Heart left ventricle (tissue), 13 donors: Measurements from ENCODE around the gene TRIM51.

Source experiments
- POLR2A ChIP-seq, 2 donors: fragments of 450-650 bp; IDR thresholded peaks; one replicate each; pipeline ENCODE4 v1.6.1; 2017; ENCODE audit warnings: antibody characterized with exemption in 2 of 2, mild to moderate bottlenecking in 2 of 2, moderate library complexity in 2 of 2
- TF ChIP-seq, protein P1 (sequence below), 12 donors: fragments of 200-600 bp; sonication (generic) in 4 of 12; IDR thresholded peaks; one replicate each; pipeline versions ENCODE4 v1.5.0 to v1.8.0; 2018 to 2022; ENCODE audit warnings: antibody characterized with exemption in 12 of 12, mild to moderate bottlenecking in 5 of 12
- donor health status: ischemic (EF 13 %, LVEDD 7.1; RV severe dilation, severe dysfunction).
- donor health status: DM: no; HTN: yes; CAD: no.
- donor health status: DM: no; HTN: no; CAD: no.
- donor health status: ischemic (EF 25% LVEDD 6.9; RV normal size, moderate dysfunction).
- donor health status: ischemic (EF 25% LVEDD 5.7; RV mildly dilated, moderate dysfunction).
- donor health status: ischemic (EF 35%, LVEDD 5.7; RV mildly dilated, moderate dysfunction).
- donor health status: nonischemic (EF 11% LVEDD 7.7; RV severe dilation, severe dysfunction).
- donor health status: DM: yes; HTN: yes; CAD: no.
- donor health status: PGD.
- donor health status: ischemic (EF 29% LVEDD 5.4; RV normal size, mild dysfunction).
- donor health status: nonischemic (EF 23%, LVEDD 6.1; RV moderate dilation, normal function).

DNA sequence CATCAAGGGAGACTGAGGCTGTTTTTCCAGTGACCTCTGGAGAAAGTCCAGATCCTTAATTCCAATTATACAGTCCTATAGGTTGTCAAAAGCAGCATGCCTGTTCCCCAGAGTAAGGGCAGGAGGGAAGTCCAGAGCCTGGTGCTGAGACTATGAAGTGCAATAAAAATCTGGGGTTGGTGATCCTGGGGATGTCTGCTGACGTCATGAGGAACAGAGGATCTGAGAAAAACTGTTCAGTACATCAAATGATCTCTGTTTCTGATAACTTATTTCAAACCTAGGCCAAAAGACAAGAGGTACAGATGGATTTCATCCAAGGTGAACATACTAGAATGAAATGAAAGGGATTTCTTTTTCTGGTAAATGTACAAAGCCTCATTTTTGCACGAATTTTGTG is 19.2 kb downstream of the TRIM51 start:
- TF ChIP-seq, protein P1, sequence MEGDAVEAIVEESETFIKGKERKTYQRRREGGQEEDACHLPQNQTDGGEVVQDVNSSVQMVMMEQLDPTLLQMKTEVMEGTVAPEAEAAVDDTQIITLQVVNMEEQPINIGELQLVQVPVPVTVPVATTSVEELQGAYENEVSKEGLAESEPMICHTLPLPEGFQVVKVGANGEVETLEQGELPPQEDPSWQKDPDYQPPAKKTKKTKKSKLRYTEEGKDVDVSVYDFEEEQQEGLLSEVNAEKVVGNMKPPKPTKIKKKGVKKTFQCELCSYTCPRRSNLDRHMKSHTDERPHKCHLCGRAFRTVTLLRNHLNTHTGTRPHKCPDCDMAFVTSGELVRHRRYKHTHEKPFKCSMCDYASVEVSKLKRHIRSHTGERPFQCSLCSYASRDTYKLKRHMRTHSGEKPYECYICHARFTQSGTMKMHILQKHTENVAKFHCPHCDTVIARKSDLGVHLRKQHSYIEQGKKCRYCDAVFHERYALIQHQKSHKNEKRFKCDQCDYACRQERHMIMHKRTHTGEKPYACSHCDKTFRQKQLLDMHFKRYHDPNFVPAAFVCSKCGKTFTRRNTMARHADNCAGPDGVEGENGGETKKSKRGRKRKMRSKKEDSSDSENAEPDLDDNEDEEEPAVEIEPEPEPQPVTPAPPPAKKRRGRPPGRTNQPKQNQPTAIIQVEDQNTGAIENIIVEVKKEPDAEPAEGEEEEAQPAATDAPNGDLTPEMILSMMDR (IDR thresholded peaks at IDR 0.05) = no peak
- no peak for TF ChIP-seq POLR2A (IDR thresholded peaks at IDR 0.05)
